Liver (tissue), 9 donors: ENCODE data around the gene ENG. TPM values are rescaled to one million over a fixed set of nuclear protein-coding genes. Genes with fewer than 3 reads are reported as not detected.

Experiments
- DNase-seq: peaks from one replicate; pipeline ENCODE4 v3.0.0-alpha.2; 2017; ENCODE audit warnings: low spot score
- H3K27ac ChIP-seq, 2 donors: one replicate each; pipeline ENCODE4 v1.7.0; 2013; ENCODE audit warnings: inconsistent platforms in 2 of 2, low read length in 2 of 2, control low read depth in 1 of 2, low read depth in 1 of 2, mild to moderate bottlenecking in 1 of 2
- H3K27me3 ChIP-seq, 4 donors: one replicate each; pipeline versions ENCODE4 v1.6.1 to v1.7.0; 2013; ENCODE audit warnings: low read length in 3 of 4, inconsistent platforms in 1 of 4, mild to moderate bottlenecking in 1 of 4, moderate library complexity in 1 of 4; ENCODE audit not compliant: control insufficient read depth in 4 of 4, insufficient read depth in 4 of 4
- H3K36me3 ChIP-seq, 4 donors: one replicate each; pipeline versions ENCODE4 v1.6.1 to v1.7.0; 2013; ENCODE audit warnings: low read length in 3 of 4, mild to moderate bottlenecking in 3 of 4, low read depth in 1 of 4, moderate library complexity in 1 of 4; ENCODE audit not compliant: control insufficient read depth in 4 of 4, insufficient read depth in 3 of 4
- H3K4me1 ChIP-seq, 4 donors: one replicate each; pipeline versions ENCODE4 v1.6.1 to v1.7.0; 2013; ENCODE audit warnings: low read length in 3 of 4, mild to moderate bottlenecking in 3 of 4, moderate library complexity in 1 of 4; ENCODE audit not compliant: control insufficient read depth in 4 of 4, insufficient read depth in 4 of 4
- H3K4me3 ChIP-seq, 3 donors: one replicate each; pipeline versions ENCODE4 v1.6.1 to v1.7.0; 2013; ENCODE audit warnings: low read length in 3 of 3, control low read depth in 1 of 3, low read depth in 1 of 3, mild to moderate bottlenecking in 1 of 3
- H3K9ac ChIP-seq, 2 donors: one replicate each; pipeline ENCODE4 v1.7.0; 2013; ENCODE audit warnings: low read length in 2 of 2, mild to moderate bottlenecking in 2 of 2, moderate library complexity in 2 of 2, control low read depth in 1 of 2, low read depth in 1 of 2
- H3K9me3 ChIP-seq, 4 donors: one replicate each; pipeline versions ENCODE4 v1.6.1 to v1.7.0; 2013; ENCODE audit warnings: low read length in 3 of 4; ENCODE audit not compliant: control insufficient read depth in 4 of 4
- ATF3 ChIP-seq: IDR thresholded peaks from 2 replicates; pipeline ENCODE4 v1.6.1; 2016; ENCODE audit warnings: antibody characterized with exemption
- GABPA ChIP-seq, 2 donors: IDR thresholded peaks in 1 of 2; conservative IDR thresholded peaks in 1 of 2; 2 replicates each; pipeline ENCODE4 v1.6.1; 2016; ENCODE audit warnings: antibody characterized with exemption in 2 of 2, mild to moderate bottlenecking in 1 of 2, moderate library complexity in 1 of 2
- HNF4A ChIP-seq, 2 donors: conservative IDR thresholded peaks; 2 replicates each; pipeline ENCODE4 v1.6.1; 2016; ENCODE audit warnings: antibody characterized with exemption in 2 of 2, mild to moderate bottlenecking in 2 of 2
- JUND ChIP-seq, 2 donors: IDR thresholded peaks; 2 replicates each; pipeline ENCODE4 v1.6.1; 2016; ENCODE audit warnings: antibody characterized with exemption in 2 of 2
- MAX ChIP-seq: IDR thresholded peaks from 2 replicates; pipeline ENCODE4 v1.6.1; 2016; ENCODE audit warnings: antibody characterized with exemption
- NR2F2 ChIP-seq: IDR thresholded peaks from 2 replicates; pipeline ENCODE4 v1.6.1; 2016; ENCODE audit warnings: antibody characterized with exemption
- RAD21 ChIP-seq, 2 donors: IDR thresholded peaks; 2 replicates each; pipeline ENCODE4 v1.6.1; 2016; ENCODE audit warnings: antibody characterized with exemption in 2 of 2, mild to moderate bottlenecking in 2 of 2
- REST ChIP-seq: IDR thresholded peaks from 2 replicates; pipeline ENCODE4 v1.6.1; 2016; ENCODE audit warnings: antibody characterized with exemption, mild to moderate bottlenecking
- RXRA ChIP-seq, 2 donors: IDR thresholded peaks; 2 replicates each; pipeline ENCODE4 v1.6.1; 2017 to 2018; ENCODE audit warnings: antibody characterized with exemption in 2 of 2, mild to moderate bottlenecking in 1 of 2
- SP1 ChIP-seq: IDR thresholded peaks from 2 replicates; pipeline ENCODE4 v1.6.1; 2018; ENCODE audit warnings: antibody characterized with exemption, mild to moderate bottlenecking
- TAF1 ChIP-seq: conservative IDR thresholded peaks from 2 replicates; pipeline ENCODE4 v1.6.1; 2016; ENCODE audit warnings: antibody characterized with exemption, mild to moderate bottlenecking
- YY1 ChIP-seq: IDR thresholded peaks from 2 replicates; pipeline ENCODE4 v1.6.1; 2016; ENCODE audit warnings: antibody characterized with exemption, mild to moderate bottlenecking
- ZBTB33 ChIP-seq: IDR thresholded peaks from 2 replicates; pipeline ENCODE4 v1.6.1; 2016; ENCODE audit warnings: antibody characterized with exemption
- WGBS: extraction: QIAGEN DNeasy Blood & Tissue Kit; methylation state at CpG from one replicate; pipeline ENCODE4 v1.1.7; 2013; 5-methylcytosine and 5-hydroxymethylcytosine counted together
- polyA plus RNA-seq, 2 donors: library from polyadenylated mRNA; stranded (reverse) in 1 of 2; unstranded in 1 of 2; fragments of 200-250 nt in 1 of 2; fragments of >200 nt in 1 of 2; fragmentation: Nextera tagmentation in 1 of 2; extraction: Ambion mirVana in 1 of 2; gene quantifications; one replicate each; pipeline versions ENCODE4 v1.2.1 to v1.2.3, GENCODE V29; 2013 to 2015
- total RNA-seq, 2 donors: library from RNA; depleted of rRNA; stranded (reverse); fragments of >200 nt; gene quantifications; one replicate each; pipeline ENCODE4 v1.2.3, GENCODE V29; 2014
- donor health status: healthy.
- donor health status: healthy.
- donor health status: healthy.
- donor health status: healthy.
- donor health status: healthy.

The ENG gene
- total and polyA plus RNA-seq, 4 donors: 12.8 to 91.3 (median 24.2) TPM

- 62% methylated on average over 13 of the region's 13 CpGs for WGBS
- Histone ChIP-seq H3K9ac (no peak overlapping the region), H3K27me3 (no peaks in the 10 kb centered on the region), H3K9me3 (no peaks in the 10 kb centered on the region), H3K4me1 (peaks cover 0 to 15% (median 10%) of the 10 kb centered on the region in 4 donors), H3K36me3 (no peaks in the 10 kb centered on the region), H3K27ac (peak overlapping the region; percentile 34 to 59), H3K4me3 (no peak overlapping the region)
- TF ChIP-seq MAX (no peak), ZBTB33 (no peak), YY1 (no peak), HNF4A (conservative IDR thresholded peaks at IDR 0.05) (no peak), GABPA (IDR thresholded peaks at IDR 0.05 in 1 of 2, conservative IDR thresholded peaks at IDR 0.05 in 1 of 2) (no peak), JUND (IDR thresholded peaks at IDR 0.05) (no peak), REST (no peak), SP1 (no peak), RAD21 (IDR thresholded peaks at IDR 0.05) (no peak), NR2F2 (no peak), TAF1 (no peak), ATF3 (no peak)
- DNase-seq: no peak
Observed at GRCh38 chr9:127767909-127768331, 86.5 kb downstream of the ENG start.

GRCh38 chr9:127767410-127767809 is 87.0 kb downstream of the ENG start:
- WGBS: 72% methylated on average over 3 of the region's 3 CpGs
- peaks cover 0 to 15% (median 10%) of the 10 kb centered on the region in 4 donors for H3K4me1 ChIP-seq
- H3K9ac ChIP-seq: no peak overlapping the region
- TF ChIP-seq HNF4A (conservative IDR thresholded peaks at IDR 0.05): no peak
- TF ChIP-seq RXRA (IDR thresholded peaks at IDR 0.05): no peak
- TF ChIP-seq ZBTB33: no peak
- no peak for TF ChIP-seq MAX
- TF ChIP-seq SP1: no peak
- TF ChIP-seq TAF1: no peak
- no peak overlapping the region for H3K4me3 ChIP-seq
- DNase-seq: no peak
- peak overlapping the region; percentile 34 to 59 for H3K27ac ChIP-seq
- H3K27me3 ChIP-seq: no peaks in the 10 kb centered on the region
- no peaks in the 10 kb centered on the region for H3K36me3 ChIP-seq
- H3K9me3 ChIP-seq: no peaks in the 10 kb centered on the region
